Fibroblast of skin of right biceps (primary cell): ENCODE data around the gene SMYD3.

ENCODE experiments used
- DNase-seq: peaks from one replicate; pipeline ENCODE4 v3.0.0-alpha.2; 2013

Gene SMYD3

DNA sequence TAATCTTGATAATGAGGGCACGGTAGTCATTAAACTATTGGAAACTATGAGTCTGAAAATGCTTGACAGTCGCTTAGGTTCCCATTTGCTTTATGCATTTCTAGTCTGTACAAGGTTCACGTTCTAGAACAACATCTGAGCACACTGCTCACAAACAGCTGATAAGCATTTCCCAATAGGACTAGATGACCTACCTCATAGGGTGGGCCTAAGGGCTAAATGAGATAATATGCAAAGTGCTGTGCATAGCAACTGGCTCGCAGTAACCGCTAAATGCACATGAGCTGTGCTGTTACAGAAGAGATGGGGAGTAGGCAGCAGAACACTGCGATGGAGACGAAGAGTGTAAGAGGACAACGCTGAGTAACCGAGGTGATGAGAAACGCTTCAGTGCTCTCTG is 628.0 kb downstream of the SMYD3 start:
- no peak for DNase-seq

DNA sequence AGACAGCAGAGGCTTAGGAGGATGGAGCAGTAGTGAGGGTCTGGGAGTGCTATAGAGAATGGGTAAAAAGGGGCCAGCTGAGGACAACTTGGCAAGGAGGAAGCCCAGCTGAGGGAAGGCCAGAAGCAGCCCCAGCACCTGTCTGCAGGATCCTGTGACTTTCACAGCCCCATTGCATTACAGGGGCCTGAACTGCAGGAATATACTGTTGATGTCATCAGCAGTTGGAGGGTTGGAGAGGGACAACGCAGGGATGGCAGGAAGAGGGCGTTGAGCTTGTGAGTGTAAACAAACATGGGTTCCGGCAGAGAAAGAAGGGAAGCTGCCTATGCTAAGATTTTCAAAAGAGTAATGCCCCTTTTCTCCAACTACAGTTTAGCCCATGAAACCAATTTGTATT is 628.5 kb downstream of the SMYD3 start:
- DNase-seq, result no peak

DNA sequence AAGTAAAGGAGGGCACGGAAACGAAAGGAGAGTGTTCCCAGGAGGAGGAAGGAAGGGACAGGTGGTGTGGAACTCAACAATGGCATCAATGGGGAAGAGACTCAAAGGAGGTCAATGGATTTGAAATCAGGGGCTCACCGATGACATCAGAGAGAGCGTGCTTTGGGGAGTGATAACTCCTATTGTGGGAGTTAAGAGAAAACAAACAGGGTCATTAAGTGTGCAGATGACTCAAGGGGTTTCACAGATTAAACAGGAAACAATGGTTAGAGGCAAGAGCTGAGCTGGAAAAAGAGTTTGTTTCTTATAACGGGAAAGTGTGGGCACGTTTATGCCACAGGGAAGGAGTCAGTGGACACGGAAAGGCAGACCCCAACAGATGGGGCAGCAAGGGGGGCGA is 629.1 kb downstream of the SMYD3 start:
- DNase-seq, result no peak

- DNase-seq, result no peak
Observed at GRCh38 chr1:245876586-245876985, 630.5 kb downstream of the SMYD3 start.

GRCh38 chr1:245875581-245876261 is 631.4 kb downstream of the SMYD3 start:
- DNase-seq, result no peak

DNA sequence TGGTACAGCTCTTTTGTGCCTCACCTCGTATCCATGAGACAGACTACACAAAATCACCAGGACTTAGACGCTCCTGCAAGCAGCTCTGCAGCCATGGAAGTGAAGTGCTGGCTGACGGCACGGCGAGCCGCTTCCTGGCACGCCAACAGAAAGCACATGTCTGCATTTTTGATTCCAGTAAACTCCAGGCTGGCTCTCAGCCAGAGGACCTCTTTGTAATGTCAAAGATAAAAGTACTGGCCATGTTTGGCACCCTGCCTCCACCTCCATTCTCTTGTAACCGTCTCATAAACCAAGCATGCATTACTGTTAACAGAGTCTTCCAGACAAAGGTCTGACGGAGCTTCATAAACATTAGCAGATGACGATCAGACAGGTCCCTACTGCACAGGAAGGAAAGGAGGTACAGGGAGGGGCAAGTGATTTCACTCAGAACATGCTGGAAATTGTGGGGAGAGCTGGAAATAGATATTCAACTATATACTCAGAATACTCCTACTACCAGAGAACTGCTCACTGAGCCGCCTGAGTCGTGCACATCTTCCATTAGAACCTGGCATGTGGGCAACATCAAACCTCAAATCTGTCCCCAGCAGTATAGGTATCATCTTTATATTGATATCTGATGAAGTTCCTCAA is 632.0 kb downstream of the SMYD3 start:
- DNase-seq, result peak; percentile 100

DNA sequence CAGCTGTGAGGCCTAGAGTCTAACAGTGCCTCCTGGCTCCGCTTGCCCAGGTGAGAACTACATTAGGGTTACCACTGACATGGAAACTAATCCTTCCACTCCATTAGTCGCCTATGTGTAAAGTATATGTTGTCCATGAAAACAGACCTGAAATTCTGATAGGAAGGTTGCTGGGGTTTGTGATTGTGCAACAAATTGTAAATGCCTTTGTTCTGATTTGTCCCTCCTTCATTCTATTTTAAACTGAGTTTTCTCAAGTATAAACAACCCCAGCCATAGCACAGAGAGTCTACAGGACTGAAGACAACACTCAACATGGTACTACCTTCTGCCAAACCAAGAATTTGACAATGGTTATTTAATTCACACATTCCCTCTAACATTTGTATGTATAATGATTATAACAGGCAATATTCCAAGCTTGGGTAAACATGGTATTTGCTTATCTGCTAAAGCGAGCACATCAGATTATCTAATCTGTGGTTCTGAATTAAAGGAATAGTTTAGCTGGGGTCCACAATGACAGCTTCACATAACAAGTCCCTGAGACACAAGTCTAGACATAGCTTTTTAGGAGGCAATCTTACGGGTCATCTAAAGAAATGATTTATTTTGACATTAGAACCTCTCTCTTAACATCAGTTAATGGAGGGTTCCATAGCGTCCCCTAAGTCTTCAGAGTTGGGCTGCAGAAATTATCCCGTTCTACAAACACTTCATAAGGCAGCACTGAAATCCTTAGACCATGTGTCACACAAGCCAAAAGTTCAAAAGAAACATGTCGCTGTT is 633.0 kb downstream of the SMYD3 start:
- peak; percentile 65 for DNase-seq

DNA sequence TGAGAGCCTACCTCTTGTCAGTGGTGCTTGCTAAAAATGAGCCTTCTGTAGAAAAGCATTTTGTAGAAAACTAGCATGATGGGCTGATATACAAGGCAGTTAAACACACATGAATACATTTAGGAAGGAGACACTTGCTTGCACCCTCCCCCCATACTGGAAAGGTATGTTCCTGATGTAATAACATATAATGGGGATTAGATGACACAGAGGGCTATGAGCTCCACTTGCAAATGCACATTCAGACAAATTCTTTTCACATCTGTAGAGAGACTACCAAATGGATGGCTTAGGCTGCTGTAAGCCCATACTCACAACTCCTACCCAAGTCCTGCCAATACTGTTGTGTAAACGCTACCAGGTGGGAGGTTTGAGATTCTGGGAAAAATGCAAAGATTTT is 634.0 kb downstream of the SMYD3 start:
- DNase-seq, result peak; percentile 81

- no peak for DNase-seq
Observed at GRCh38 chr1:245872475-245872874, 634.6 kb downstream of the SMYD3 start.

DNA sequence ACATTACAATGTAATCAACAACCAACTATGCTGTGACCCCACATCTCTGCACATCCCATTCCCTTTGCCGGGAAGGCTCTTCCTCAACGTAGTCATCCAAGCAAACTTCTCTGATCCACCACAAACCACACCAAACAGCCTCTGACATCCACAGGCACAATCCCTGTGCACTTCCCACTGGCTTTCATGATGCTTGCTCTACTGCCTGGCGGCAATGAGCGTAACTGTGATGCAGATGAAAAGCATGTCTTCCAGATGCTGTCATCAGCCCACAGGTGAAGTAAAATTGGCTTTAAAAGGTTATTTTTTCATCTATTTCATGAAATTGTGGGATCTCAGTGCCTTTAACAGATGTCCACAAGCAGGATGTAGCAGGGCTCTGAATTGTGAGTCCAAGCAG is 635.2 kb downstream of the SMYD3 start:
- peak; percentile 98 for DNase-seq

DNA sequence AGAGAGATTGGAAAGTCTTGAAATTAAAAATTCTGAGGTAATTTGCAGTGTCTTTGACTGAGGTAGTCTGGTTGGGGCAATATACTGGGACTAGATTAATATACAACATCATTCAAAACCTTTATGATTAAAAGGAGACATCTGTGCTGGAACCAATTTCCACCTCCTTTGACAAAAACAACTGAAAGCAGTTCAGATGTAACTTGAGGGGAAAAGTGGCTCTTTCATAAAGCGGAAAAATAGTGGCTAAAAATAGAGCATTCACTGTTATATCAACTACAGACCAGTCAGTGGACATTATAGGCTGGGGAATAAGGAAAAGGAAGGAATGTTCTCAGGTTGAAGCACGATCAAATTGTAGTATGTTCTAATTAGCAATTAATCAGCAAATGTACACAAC is 635.9 kb downstream of the SMYD3 start:
- no peak for DNase-seq

GRCh38 chr1:245870698-245871097 is 636.4 kb downstream of the SMYD3 start:
- DNase-seq, result peak; percentile 69

DNA sequence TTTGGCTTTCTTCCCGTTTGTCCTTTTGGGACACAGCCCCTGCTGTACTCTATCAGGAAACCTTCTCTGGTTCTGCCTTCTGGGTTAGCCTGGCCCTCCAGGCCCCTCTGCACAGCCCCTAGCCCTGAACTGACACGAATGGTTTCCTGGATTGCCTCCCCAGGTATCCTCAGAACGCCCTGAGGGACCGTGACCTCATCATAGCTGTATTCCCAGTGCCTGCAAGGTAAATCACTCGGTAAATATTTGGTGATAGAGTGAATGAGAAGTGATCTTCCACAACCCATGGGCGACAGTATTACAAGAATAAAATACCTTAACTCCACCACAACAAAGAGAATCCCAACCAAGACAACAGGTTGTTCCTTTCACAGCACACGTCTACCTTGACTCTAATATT is 637.2 kb downstream of the SMYD3 start:
- no peak for DNase-seq

- no peak for DNase-seq
Observed at GRCh38 chr1:245867738-245868137, 639.3 kb downstream of the SMYD3 start.

DNA sequence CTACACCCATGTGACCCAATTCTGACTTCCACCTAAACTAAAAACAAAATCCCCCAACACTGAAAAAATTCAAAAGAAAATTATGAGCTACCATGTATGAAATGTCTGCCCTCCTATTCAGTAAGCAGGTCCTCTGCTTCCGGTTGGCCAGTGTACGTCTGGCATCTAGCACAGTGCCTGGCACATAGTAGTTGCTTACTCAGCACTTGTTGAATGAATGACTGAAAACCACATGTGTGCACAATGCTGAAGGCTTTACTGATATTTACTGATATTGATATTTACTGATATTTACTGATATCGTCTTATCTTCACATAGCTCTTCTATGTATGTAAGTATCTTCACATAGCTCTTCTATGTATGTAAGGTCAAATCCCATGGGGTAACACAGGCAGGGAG is 642.2 kb downstream of the SMYD3 start:
- no peak for DNase-seq

- no peak for DNase-seq
Observed at GRCh38 chr1:245863566-245864184, 643.4 kb downstream of the SMYD3 start.

GRCh38 chr1:245862812-245863540 is 644.1 kb downstream of the SMYD3 start:
- DNase-seq, result no peak

- DNase-seq, result peak; percentile 95
Observed at GRCh38 chr1:245860657-245861544, 646.2 kb downstream of the SMYD3 start.

- peak; percentile 84 for DNase-seq
Observed at GRCh38 chr1:245859493-245860114, 647.5 kb downstream of the SMYD3 start.

DNA sequence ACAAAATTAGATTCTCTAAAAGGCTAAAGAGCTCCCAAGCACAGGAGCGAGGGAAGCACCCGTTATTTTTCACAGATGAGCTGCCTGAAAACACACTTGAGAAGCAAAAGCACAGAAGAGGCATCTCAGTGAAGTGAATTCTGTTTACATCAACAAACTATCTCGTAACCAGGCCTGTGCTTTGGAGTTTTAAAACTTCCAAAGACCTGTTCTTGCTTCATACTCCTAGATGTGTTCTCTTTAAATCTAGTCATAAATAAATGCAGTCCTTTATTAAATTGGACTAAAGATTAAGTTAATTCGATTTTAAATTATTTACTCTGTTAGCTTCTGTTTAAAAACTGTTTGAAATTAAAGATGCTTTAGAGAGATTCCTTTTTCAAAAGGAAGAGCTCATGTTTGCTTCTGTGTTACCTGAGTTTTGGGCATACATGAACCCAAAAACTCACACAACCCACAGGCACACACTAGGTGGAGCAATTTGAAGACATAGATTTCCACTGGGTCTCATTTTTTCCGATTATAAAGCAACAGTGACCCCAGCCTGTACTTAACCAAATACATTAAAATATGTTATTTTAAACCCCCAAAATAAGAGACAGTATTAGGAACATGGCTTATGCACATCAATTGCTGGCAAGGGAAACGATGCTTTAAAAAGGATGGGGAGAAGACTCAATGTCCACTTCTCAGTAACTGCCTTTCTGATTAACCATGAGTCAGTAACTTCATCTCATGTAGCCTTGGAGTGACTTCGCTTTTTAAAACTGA is 648.2 kb downstream of the SMYD3 start:
- DNase-seq, result peak; percentile 68
